GM12865 (cell line): ENCODE measurements around the gene NLRP1.
A peak's percentile ranks its signal among the peaks of the same experiment; 100 is the strongest.

Source experiments
- DNase-seq: peaks from one replicate; pipeline ENCODE4 v3.0.0; 2010; ENCODE audit warnings: low read depth
- H3K4me3 ChIP-seq: 2 replicates; pipeline ENCODE4 v1.5.1; 2011; ENCODE audit warnings: mild to moderate bottlenecking, low read depth, low read length, control low read depth
- CTCF ChIP-seq: IDR thresholded peaks from 2 replicates; pipeline ENCODE4 v1.5.1; 2011; ENCODE audit warnings: low read length, control low read depth, low read depth, inconsistent platforms; ENCODE audit not compliant: insufficient read depth; ENCODE audit errors: missing control alignments

NLRP1 gene

GRCh38 chr17:5591966-5592365 is 7.7 kb upstream of the NLRP1 start:
- no peak overlapping the region for H3K4me3 ChIP-seq
- TF ChIP-seq CTCF, result no peak

GRCh38 chr17:5588584-5588983 is 4.3 kb upstream of the NLRP1 start:
- DNase-seq, result no peak
- TF ChIP-seq CTCF, result no peak
- no peak overlapping the region for H3K4me3 ChIP-seq

More at GRCh38 chr17:5591966-5592365, 7.7 kb upstream of the NLRP1 start:
- DNase-seq, result no peak

GRCh38 chr17:5587438-5588032 is 3.2 kb upstream of the NLRP1 start:
- DNase-seq, result peak; percentile 73
- no peak overlapping the region for H3K4me3 ChIP-seq
- TF ChIP-seq CTCF, result peak; percentile 82

GRCh38 chr17:5585836-5586521 is 1.7 kb upstream of the NLRP1 start:
- H3K4me3 ChIP-seq, result no peak overlapping the region
- DNase-seq, result peak; percentile 72
- TF ChIP-seq CTCF, result no peak

GRCh38 chr17:5585287-5585794 is 1.0 kb upstream of the NLRP1 start:
- no peak overlapping the region for H3K4me3 ChIP-seq
- no peak for TF ChIP-seq CTCF
- DNase-seq, result no peak

- no peak for DNase-seq
- peak overlapping the region; percentile 76 for H3K4me3 ChIP-seq
Measured at GRCh38 chr17:5583426-5584382, 605 bp downstream of the NLRP1 start.

More at GRCh38 chr17:5583426-5584382, 605 bp downstream of the NLRP1 start:
- TF ChIP-seq CTCF, result no peak
